Lower leg skin (tissue), 4 donors: ENCODE measurements around the gene LMOD1. TPM values are rescaled to one million over a fixed set of nuclear protein-coding genes. Genes with fewer than 3 reads are reported as not detected.

Experiments used
- DNase-seq, 2 donors: peaks; one replicate each; pipeline ENCODE4 v3.0.0-alpha.2; 2019; ENCODE audit warnings: low spot score in 2 of 2
- H3K4me3 ChIP-seq: fragments of 200-600 bp; sonication (generic); 2 replicates; pipeline ENCODE4 v1.5.1; 2017; ENCODE audit warnings: mild to moderate bottlenecking, low read depth; ENCODE audit not compliant: poor library complexity, severe bottlenecking
- POLR2A ChIP-seq, 2 donors: fragments of 450-650 bp; IDR thresholded peaks; one replicate each; pipeline ENCODE4 v1.6.1; 2016 to 2017; ENCODE audit warnings: antibody characterized with exemption in 2 of 2, mild to moderate bottlenecking in 1 of 2, moderate library complexity in 1 of 2
- WGBS, 2 donors: methylation state at CpG; one replicate each; pipeline ENCODE4 v1.1.5; 2018; 5-methylcytosine and 5-hydroxymethylcytosine counted together
- intact Hi-C: fragments of 100-400 bp; cut with DNase I; formaldehyde crosslinking; loops from one replicate; pipeline ENCODE4 v1.15.0; 2023; ENCODE audit warnings: low total_unique reads
- total RNA-seq, 4 donors: library from RNA; depleted of rRNA; stranded (reverse); fragments of >200 nt; gene quantifications; one replicate each; pipeline ENCODE4 v1.1.0, GENCODE V29; 2016
- TF ChIP-seq, protein P1 (sequence below), 3 donors: fragments of 450-650 bp; IDR thresholded peaks; one replicate each; pipeline ENCODE4 v1.5.1; 2016; ENCODE audit warnings: antibody characterized with exemption in 3 of 3, mild to moderate bottlenecking in 3 of 3, moderate library complexity in 2 of 3

LMOD1 gene
- total RNA-seq, 4 donors from 2014 or later = 11.2 to 56.7 (median 23.4) TPM

DNA sequence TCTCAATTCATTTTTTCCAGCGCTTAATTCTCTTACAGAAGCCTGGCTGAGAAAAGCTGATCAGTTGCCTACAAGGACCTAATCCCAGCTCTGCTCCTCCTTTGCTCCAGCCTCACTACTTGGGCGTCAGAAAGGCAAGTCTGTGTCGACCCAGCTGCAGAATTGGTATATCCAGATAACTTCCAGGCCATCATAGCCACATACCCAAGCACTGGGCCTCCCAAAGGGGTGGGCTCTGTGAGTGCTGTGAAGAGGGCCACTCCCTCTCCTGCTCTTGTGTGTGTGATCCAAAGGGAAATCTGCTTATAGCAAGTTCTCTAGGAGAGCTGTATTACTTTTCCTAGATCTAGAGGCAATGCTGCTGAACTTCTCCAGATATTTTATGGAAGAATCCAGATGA, 18.1 kb downstream of the LMOD1 start:
- TF ChIP-seq, protein P1, sequence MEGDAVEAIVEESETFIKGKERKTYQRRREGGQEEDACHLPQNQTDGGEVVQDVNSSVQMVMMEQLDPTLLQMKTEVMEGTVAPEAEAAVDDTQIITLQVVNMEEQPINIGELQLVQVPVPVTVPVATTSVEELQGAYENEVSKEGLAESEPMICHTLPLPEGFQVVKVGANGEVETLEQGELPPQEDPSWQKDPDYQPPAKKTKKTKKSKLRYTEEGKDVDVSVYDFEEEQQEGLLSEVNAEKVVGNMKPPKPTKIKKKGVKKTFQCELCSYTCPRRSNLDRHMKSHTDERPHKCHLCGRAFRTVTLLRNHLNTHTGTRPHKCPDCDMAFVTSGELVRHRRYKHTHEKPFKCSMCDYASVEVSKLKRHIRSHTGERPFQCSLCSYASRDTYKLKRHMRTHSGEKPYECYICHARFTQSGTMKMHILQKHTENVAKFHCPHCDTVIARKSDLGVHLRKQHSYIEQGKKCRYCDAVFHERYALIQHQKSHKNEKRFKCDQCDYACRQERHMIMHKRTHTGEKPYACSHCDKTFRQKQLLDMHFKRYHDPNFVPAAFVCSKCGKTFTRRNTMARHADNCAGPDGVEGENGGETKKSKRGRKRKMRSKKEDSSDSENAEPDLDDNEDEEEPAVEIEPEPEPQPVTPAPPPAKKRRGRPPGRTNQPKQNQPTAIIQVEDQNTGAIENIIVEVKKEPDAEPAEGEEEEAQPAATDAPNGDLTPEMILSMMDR (IDR thresholded peaks at IDR 0.05) = no peak
- DNase-seq = no peak
- no peak overlapping the region for H3K4me3 ChIP-seq
- intact Hi-C loops = no loop called here
- WGBS, 2 donors = 77 to 92% methylated on average over 3 of the region's 3 CpGs

GRCh38 chr1:201925981-201926645, 20.2 kb downstream of the LMOD1 start:
- no peak for TF ChIP-seq POLR2A (IDR thresholded peaks at IDR 0.05)
- TF ChIP-seq, protein P1 (IDR thresholded peaks at IDR 0.05) = no peak
- intact Hi-C loops = no loop called here
- WGBS, 2 donors = 69 to 74% methylated on average over 5 of the region's 5 CpGs
- no peak overlapping the region for H3K4me3 ChIP-seq
- DNase-seq = no peak

DNA sequence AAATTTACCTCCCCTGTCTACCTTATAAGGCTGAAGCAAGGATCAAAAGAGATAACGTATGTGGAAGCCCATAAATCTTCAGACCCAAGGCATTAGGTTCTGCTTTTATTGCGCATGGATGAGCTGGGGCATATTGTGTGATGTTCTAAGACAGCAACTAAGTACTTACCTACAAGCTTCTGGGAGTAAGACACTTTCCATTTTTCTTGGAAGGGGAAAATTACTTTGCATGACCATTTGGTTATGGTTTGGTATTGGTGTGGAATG, 21.1 kb downstream of the LMOD1 start:
- TF ChIP-seq, protein P1 (IDR thresholded peaks at IDR 0.05) = no peak
- no peak for TF ChIP-seq POLR2A (IDR thresholded peaks at IDR 0.05)
- 70 to 72% methylated on average over 2 of the region's 2 CpGs for WGBS, 2 donors
- intact Hi-C loops = no loop called here
- H3K4me3 ChIP-seq = no peak overlapping the region
- DNase-seq = no peak

DNA sequence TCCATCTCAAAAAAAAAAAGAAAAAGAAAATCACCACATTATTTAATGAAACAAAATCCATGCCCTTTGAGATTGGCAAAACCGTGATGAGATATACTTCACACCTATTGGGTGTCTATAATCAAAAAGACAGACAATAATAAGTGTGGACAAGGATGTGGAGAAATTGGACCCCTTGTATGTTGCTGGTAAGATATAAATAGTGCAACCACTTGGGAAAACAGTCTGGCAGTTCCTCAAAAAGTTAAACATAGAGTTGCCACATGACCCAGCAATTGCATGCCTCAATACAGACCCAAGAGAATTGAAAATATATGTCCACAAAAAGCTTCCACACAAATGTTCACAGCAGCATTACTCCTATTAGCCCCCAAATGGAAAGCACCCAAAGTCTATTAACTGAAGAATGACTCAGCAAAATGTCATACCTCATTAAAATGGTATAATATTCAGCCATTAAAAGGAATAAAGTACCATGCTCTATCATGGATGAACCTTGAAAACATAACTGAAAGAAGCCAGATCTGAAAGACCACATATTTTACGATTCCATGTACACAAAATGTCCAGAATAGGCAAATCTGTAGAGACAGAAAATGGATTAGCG, 24.3 kb downstream of the LMOD1 start:
- no peak overlapping the region for H3K4me3 ChIP-seq
- intact Hi-C loops = no loop called here
- DNase-seq = no peak
- 87 to 90% methylated on average over 3 of the region's 3 CpGs for WGBS, 2 donors
- TF ChIP-seq, protein P1 (IDR thresholded peaks at IDR 0.05) = no peak
- TF ChIP-seq POLR2A (IDR thresholded peaks at IDR 0.05) = no peak

DNA sequence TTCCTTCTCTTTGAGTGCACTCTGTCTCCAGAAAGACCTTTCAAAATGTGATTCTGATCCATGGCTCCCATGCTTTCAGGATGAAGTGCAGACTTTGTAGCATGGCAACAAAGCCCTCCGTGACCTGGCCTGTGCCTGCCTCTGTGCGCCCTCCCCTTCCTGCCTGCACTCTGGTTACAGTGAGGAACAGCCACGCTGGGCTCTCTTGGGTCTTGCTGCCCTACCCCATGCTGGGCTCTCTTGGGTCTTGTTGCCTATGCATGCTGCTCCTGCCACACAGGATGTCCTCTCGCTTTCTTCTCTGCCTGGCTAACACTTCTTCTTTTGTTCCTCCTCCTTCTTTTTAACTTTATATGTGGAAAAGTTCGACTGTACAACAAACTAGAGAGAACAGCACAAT, 28.0 kb downstream of the LMOD1 start:
- 85% methylated on average over 5 of the region's 5 CpGs for WGBS, 2 donors
- H3K4me3 ChIP-seq = no peak overlapping the region
- intact Hi-C loops = no loop called here
- no peak for TF ChIP-seq POLR2A (IDR thresholded peaks at IDR 0.05)
- TF ChIP-seq, protein P1 (IDR thresholded peaks at IDR 0.05) = no peak
- no peak for DNase-seq
